ENCODE measurements around the gene CCDC122. TPM values are rescaled to one million over a fixed set of nuclear protein-coding genes. Genes with fewer than 3 reads are reported as not detected.

Gene CCDC122
- total RNA-seq (2014; rRNA removed): 5.6 and 7.2 TPM in 2 replicates
- polyA plus RNA-seq (2012): 2.8 TPM

- DNase-seq (ENCODE audit: low read depth): peak; percentile 79
Measured at GRCh38 chr13:43878892-43879754, at the start of gene CCDC122. CCDC122 (minus strand) TSS chr13:43879740; CDS start chr13:43869376, 10,364 bp downstream.

DNA sequence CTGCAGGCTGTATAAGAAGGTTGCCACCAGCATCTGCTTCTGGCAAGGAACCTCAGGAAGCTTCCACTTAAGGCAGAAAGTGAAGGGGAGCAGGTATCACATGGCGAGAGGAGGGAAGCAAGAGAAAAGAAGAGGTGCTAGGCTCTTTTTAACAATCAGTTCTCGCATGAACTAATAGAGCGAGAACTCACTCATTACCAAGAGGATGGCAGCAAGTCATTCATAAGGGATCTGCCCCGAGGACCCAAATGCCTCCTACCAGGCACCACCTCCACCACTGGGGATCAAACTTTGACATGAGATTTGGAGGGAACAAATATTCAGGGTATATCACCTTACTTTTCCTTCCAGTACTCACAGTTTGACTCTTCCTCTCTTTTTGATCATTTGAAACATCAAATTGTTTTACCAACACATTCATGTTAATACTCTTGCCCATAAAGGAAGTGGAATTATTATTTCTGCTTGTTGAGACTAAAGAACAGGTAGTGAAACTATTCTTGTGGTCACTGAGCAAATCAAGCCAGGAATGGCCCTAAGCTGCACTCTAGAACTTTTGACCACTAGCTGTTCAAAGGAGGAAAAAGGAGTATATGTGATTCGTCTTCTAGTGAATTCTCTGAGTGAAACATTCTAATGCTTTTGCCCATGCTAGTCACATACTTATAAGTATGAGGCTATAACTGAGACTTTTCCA lies 45.2 kb upstream of the CCDC122 start:
- no peak for DNase-seq (ENCODE audit: low read depth)

DNA sequence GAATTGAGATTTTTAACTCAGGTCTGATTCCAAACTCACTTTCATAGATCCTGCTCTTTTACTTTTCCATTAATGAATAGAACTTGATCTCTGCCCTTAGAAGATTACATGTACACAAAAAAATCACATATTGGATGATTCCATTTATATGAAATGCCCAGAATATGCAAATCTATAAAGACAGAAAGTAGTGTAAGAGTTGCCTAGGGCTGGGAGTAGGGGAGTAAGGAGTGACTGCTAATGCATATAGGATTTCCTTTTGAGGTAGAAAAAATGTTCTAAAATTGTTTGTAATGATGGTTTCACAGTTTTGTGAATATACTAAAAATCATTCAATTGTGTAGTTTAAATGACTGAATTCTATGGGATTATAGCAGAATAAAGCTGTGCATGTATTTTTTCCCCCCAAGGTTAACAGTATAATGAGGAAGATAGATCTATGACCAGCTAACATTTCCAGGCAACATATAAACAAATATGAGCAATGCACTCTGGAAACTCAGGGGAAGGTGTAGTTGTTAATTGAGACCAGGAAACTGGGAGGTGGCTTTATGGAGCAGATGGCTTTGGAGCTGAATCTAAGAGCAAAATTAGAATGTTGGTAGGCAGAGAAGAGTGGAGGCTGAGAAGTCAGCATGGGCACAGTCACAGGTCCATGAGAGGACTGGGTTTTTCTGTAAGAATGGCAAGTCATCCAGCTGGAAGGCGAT lies 41.6 kb upstream of the CCDC122 start:
- DNase-seq (ENCODE audit: low read depth): no peak

DNA sequence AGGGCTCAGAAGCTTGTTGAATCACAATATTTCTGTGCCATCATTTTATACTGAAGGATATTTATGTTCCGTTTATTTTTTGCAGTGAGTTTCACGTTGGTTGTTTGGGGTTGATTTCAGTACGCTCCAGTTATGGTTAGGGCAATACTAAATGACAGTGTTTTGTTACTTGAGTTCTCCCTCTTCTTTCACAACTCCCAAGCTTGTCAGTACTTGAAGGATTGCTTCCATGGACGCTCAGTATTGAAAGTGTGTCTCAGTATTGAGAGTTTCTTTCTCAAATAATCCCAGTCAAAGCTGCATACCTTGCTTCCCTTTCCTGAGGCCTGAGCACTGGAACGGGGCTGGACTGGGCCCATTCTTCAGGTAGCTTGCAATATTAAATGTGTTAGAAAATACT lies 39.1 kb upstream of the CCDC122 start:
- DNase-seq (ENCODE audit: low read depth): no peak

- no peak for DNase-seq (ENCODE audit: low read depth)
Measured at GRCh38 chr13:43916828-43917227, 37.3 kb upstream of the CCDC122 start.

DNA sequence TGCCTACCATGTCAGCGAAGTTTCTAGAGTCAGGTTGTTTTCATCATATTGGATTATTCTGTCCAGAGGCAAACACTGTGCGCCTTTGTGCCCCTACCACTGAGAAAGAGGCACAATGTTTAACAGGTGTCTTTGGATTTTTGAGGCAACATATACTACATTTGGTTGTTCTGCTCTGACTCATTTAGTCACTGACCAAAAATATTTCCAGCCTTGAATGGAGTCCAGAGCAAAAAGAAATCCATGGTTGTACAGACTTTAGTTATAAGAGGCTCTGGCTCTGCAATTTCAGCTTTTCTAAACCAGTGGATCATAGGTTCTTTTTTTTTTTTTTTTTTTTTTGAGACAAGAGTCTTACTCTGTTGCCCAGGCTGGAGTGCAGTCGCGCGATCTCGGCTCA lies 35.9 kb upstream of the CCDC122 start:
- peak; percentile 7 for DNase-seq (ENCODE audit: low read depth)

- DNase-seq (ENCODE audit: low read depth): no peak
Measured at GRCh38 chr13:43911871-43912270, 32.3 kb upstream of the CCDC122 start.

GRCh38 chr13:43911278-43911677 lies 31.7 kb upstream of the CCDC122 start:
- DNase-seq (ENCODE audit: low read depth): no peak

- DNase-seq (ENCODE audit: low read depth): no peak
Measured at GRCh38 chr13:43910856-43911255, 31.3 kb upstream of the CCDC122 start.

GRCh38 chr13:43908156-43909126 lies 28.9 kb upstream of the CCDC122 start:
- peak; percentile 64 for DNase-seq (ENCODE audit: low read depth)

- DNase-seq (ENCODE audit: low read depth): peak; percentile 64
Measured at GRCh38 chr13:43905435-43906031, 26.0 kb upstream of the CCDC122 start.

DNA sequence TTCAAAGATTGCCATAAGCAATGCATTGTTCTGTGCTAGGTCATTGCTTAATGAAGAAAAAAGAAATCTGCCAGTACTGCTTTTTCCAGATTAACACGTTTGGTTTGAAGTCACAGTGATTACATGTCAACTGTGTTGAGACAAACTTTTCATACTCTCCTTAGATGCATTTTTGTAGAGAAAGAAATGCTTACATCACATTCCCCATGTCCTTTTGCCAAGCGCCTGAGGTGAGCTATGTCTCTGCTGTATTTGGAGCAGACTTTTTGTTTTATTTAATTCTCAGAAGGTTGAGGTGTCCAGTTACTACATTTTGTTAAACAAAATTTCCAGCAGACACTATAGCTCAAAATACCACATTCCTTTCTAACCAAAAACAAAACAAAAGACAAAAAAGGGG lies 16.4 kb upstream of the CCDC122 start:
- DNase-seq (ENCODE audit: low read depth): no peak

DNA sequence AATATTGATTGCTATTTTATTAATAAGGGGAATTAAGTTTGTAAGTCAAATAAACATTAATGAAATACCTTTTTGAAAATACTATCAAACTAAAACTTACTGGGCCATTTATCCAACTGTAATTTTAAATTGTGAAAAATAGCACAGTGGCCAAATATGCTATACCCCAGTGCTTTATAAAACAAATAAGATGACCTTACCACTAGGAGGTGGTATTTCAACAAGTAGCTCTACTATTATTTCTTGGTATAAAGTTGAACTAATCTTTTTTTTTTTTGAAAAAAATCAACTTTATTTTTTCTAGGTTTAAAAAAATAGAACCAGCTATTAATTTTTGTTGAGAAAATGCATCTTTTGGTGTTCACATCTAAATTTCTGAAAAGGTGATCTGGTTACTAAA lies 14.9 kb upstream of the CCDC122 start:
- no peak for DNase-seq (ENCODE audit: low read depth)

- no peak for DNase-seq (ENCODE audit: low read depth)
Measured at GRCh38 chr13:43884222-43884621, 4.7 kb upstream of the CCDC122 start.

DNA sequence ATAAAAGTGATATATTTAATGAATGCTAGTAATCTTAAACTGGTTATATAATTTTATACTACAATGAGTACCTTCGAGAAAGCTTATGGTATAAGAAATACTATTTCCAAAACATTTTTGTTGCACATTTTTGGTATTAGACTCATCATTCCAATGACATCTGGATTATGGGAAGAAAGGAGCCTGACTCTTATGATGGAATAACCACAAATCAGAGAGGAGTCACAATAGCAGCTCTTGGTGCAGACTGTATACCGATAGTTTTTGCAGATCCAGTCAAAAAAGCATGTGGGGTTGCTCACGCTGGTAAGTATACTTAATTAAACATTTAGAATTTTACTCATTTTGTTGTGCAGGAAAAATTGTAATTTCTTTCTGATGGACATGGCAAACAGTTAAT lies 4.1 kb upstream of the CCDC122 start:
- DNase-seq (ENCODE audit: low read depth): no peak

- DNase-seq (ENCODE audit: low read depth): no peak
Measured at GRCh38 chr13:43881580-43881979, 2.0 kb upstream of the CCDC122 start.

- no peak for DNase-seq (ENCODE audit: low read depth)
Measured at GRCh38 chr13:43880926-43881325, 1.4 kb upstream of the CCDC122 start.

- DNase-seq (ENCODE audit: low read depth): no peak
Measured at GRCh38 chr13:43880214-43880855, 795 bp upstream of the CCDC122 start.

DNA sequence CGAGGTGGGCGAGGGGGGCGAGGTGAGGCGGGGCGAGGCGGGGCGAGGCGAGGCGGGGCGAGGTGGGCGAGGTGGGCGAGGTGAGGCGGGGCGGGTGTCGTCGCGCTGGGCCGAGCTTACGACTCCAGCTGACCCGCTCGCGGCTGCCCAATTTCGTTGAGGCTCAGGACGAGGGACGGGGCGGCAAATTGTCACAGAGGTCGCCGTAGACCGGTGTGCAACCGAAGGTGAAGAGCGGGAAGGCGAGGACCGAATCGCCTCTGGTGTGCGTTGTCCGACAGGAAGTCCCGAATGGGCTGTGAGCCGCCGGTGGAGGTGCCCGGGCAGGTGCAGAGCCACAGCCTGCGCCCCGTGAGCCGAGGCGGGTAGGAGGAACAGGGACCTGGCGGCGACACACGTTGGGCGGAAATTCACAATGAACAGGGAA lies 228 bp upstream of the CCDC122 start, which contains the start of gene LACC1:
TSS of gene LACC1 (plus strand) at position 150 of the 427 bp plus-strand sequence. CDS start 1,082 bp downstream, outside the sequence.
- no peak for DNase-seq (ENCODE audit: low read depth)

GRCh38 chr13:43877766-43878165 lies 1.8 kb downstream of the CCDC122 start:
- DNase-seq (ENCODE audit: low read depth): peak; percentile 9

Data from LHCN-M2 (cell line).